Jurkat, Clone E6-1 (cell line): ENCODE data around the gene DGCR2.
"Not testable (repeated sequence)": the region's sequence is repeated elsewhere in the genome, so short reads cannot be mapped to it uniquely, and the experiment has no call there.

ENCODE experiments used
- DNase-seq: peaks from one replicate; pipeline ENCODE4 v3.0.0-alpha.2; 2011; ENCODE audit warnings: low read depth, low spot score
- H3K4me3 ChIP-seq: 2 replicates; pipeline ENCODE4 v1.5.1; 2011; ENCODE audit warnings: mild to moderate bottlenecking, low read length, control low read depth, moderate library complexity

Gene DGCR2

DNA sequence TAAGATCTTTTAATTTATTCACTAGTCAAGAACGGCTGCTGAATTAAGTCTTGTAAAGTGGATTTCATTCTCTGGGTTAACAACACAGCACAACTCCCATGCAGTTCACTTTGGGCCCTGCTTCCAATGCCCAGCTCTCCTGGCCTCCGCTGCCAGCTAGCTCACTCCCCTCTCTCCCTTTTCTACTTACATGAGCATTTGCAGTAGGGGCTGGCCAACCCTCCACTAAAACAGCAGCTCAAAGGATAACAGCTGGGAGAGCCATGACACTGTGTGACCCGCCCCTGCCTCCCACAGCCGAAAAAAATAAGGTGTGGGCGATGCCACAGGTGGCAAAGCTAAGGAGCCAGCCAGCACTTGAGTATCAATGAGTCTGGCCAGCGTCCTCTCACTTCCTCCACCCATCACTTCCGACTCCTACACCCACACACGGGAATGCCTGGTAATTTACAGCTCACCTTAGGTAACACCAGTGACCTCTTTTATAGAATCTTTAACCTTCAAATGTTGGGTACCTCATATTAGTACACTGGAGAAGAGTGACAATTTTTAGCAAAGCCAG, 56.8 kb downstream of the DGCR2 start:
- DNase-seq, result no peak
- no peak overlapping the region for H3K4me3 ChIP-seq

DNA sequence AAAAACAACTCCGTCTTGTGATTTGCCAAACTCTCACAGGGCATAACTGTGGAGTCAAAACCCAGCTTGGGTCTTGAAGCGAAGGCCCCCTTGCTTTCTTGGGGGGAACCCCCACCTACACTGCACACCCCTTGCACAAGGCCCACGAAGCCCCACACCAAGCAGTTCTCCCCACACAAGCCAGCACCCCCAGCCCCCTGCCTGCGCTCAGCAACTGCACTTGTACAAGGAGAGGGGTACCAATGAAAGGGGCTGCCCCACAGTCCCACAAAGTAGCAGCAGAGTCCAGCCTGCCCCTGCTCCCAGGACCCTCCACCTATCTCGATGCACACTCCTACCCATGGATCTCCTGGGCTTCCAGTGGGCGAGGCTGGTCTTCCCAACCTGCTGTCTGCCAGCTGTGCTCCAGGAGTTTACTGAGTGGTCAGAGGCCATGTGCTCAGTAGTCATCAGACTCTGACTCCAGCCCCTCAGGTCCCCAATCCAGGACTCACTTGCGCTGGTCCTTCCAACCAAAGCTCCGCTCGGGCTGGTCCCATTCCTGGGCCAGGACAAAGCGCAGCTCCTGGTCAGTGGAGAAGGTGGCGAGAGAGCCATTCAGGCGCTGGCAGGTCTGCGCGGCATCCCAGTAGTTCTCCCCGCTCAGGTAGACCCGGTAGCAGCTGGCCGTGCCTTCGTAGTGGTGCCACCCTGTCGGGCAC, 57.7 kb downstream of the DGCR2 start:
- no peak for DNase-seq
- no peak overlapping the region for H3K4me3 ChIP-seq

DNA sequence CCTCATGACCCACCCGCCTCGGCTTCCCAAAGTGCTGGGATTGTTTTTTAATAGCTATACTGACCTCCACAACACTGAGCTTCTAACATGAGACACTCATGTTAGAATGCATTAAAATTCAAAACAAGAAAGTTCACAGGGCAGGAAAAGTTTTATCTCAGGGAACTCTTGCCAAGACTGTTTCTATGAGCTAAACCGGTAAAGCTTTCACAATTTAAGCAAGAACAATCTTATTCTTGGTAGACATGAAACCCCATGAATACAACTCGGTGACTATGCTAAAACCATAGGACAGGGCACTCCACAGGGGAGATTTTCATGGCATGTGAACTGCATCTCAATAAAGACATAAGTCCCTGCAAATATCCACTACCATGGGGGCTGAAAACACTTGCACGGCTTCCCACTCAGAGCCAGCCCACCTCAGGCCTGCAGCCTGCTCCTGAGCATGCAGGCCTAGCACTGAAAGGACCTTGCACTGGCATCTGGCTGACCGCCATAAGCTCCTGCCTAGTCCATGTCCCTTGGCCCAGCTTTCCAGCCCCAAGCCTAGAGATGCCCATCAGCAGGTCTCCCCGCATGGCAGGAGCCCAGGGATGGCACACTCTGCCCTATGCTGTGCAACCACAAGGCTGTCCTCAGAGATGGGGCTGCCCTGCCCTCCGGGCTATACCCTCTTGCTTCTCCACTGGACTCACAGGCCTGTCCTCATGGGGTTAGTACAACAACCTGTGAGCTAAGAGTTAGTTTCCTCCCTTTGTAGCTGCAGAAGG, 58.4 kb downstream of the DGCR2 start:
- H3K4me3 ChIP-seq, result no peak overlapping the region
- DNase-seq, result no peak

DNA sequence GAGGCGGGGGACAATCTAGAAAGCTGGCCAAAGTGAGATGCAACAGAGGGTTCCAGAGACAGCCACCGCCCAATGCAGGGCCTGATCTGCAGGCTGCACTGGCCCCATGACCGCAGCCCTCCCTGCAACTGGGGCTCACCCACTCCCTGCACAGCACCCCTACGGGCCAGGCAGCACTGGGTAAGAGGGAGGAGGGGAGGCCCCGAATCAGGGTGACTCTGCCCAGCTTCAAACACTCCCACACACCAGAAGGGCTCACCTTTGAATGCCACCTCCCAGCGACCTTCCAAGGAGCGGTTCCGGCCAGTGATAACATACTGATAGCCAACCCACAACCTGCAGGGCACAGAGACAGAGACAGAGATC, 59.3 kb downstream of the DGCR2 start:
- no peak overlapping the region for H3K4me3 ChIP-seq
- DNase-seq, result no peak

DNA sequence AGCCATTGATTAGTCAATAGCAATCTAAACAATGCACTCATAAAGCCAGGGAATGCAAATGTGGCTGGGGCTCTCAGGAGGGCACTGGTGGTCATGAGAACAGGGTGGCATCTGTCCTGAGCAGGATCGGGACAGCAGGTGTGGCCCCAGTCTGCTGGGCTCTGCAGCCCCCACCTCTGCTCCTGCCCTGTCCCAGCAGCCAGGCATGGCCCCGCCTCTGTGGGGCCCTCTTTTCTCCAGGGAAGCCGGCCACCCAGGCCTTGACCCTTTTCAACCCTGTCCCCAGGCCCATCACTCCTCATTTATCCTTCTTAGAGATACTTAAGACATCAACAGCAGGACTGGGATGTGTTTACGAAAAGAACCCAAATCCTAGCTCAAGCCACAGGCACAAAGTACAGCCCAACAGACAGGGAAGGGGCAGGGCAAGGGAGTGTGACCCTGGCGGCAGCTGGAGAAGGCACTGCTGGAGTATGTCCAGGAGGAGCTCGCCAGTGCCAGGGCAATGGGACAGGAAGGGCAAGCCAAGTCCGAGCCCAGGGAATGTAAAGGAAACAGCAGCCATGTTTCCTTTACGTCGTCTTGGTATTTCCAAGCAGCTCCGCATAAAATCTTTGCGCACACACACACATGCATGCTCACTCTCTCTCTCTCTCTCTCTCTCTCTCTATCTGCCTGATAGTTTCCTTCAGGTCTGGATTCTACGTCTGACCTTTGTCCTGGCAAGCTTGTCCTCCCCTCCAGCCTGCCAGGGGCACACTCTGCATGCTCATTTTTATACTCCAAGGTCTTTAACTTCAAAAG, 59.9 kb downstream of the DGCR2 start:
- DNase-seq, result no peak

DNA sequence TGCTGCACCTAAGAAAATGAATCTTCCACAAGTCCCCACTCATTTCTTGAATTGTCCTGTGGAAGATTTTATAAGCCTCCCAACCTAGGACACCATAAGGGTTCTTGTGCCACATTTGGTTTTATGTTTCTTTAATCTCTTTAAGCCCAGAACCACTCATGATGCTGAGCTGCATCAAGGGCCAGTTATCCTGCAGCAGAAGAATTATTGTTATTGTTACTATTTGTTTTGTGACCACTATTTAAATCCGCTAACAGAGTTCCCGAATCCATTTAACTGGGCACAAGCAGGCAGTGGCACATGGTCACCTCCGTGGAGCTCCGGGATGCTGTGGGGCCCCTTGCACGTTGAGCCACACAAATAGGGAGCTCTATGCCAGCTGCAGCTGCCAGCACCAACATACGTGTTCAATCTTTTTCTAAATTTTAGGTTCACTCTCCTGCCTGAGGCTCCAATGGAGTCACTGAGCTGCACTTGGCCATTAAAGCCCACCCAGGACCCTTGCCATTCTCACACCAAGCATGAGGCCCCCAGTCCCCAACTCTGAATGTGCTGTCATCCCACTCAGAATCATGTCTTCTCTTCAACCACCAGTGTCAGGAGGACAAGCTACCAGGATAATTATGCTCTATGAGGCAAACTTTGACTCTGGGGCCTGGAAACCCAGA, 60.6 kb downstream of the DGCR2 start:
- no peak overlapping the region for H3K4me3 ChIP-seq
- no peak for DNase-seq

More for the DNA sequence above, 59.9 kb downstream of the DGCR2 start:
- no peak overlapping the region for H3K4me3 ChIP-seq

DNA sequence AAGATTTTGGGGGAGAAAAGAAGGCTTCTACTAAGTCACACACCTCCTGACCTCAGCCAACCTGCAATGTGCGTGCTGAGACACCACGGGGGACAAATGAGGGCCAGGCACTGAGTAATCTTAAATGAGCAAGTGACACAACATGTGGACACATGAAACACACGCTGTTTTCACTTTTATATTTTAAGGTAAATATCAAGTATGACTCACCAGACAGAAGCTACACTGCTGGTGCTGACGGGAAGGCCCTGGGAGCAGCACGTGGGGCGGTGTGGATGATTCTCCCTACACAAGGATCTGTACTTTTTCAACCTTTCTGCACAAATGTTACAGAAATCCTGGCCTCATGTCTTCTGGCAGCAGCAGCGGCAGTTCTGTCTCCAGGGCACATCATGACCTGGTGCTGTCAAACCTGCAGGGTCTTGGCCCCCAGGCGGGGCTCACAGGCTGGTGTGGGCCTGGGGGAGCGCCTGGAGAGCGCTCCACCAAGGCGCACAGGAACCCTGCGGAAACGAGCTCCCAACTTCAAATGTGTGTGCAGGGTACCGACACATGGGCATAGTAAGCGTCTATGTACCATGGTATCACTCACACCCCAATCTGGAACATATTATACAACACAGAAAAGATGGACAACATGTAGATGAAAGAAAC, 61.7 kb downstream of the DGCR2 start:
- DNase-seq, result no peak

DNA sequence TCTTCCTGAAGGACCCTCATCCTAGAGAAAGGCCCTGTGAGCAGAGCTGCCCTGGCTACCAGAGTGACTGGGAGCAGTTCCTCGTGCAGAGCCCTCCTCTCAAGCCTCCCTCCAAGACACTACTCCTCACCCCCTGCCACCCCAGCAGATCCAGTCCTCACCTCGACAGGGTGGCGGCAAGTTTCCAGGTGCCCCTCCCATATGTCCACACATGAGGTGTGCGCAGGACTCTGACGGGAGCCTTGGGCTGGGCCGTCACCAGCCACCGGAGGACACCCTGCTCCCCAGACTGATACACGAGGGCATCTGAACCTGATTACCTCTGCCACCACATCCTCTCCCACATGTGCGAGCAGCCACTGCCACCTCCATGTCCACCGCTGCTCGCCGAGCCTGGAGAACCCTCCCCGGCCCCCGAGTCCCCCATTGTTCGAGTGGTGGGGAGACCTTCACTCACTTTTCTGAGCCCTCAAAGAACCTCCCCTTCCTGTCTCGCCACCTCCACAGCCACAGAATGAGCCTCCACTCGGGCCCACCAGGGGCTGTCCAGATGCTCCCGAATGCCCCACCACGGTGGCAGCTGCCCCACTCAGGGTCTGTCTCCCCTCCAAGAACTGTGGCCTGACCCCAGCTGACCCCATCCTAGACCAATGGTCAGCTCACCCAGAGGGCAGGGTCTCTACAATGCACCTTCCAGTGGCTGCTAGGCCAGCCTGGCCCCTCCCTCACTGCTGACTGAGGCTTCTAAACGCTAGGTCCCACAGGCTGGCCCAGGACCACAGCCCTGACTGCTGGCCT, 62.5 kb downstream of the DGCR2 start:
- H3K4me3 ChIP-seq, result no peak overlapping the region
- DNase-seq, result no peak

More for the DNA sequence above, 61.7 kb downstream of the DGCR2 start:
- no peak overlapping the region for H3K4me3 ChIP-seq

DNA sequence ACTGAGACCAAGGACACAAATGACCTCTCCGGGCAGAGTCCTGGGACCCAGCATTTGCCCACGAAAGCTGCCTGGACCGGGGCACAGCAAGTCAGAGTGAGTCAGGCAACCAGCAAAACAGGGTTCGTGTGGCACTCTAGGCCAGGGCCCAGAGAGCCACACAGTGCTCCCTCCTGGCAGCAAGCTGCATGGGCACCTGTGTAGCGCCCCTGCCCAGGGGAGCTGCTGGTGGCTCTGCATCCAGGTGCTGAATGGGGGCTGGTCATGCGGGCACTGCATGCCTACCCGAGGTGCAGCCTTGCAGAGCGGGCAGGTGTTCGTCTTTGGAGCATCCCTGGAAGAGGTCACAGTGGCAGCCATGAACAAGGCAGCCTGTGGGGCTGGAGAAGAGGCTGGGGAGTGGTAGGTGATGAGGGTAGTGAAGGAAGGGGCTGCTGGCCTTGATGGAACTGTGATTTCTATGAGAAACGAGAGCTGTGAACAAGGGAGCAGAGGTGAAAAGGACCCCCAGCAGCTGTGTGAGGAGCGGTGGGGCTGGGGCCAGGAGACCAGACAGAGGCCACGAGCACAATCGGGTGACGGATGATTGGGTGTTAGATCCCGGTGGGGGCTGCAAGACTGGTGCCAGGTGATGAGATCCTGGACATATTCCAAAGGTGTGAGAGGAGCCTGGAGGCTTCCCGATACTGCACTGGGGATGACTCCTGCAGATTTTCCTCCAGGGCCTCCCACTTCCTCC, 63.3 kb downstream of the DGCR2 start:
- no peak overlapping the region for H3K4me3 ChIP-seq
- DNase-seq, result no peak

DNA sequence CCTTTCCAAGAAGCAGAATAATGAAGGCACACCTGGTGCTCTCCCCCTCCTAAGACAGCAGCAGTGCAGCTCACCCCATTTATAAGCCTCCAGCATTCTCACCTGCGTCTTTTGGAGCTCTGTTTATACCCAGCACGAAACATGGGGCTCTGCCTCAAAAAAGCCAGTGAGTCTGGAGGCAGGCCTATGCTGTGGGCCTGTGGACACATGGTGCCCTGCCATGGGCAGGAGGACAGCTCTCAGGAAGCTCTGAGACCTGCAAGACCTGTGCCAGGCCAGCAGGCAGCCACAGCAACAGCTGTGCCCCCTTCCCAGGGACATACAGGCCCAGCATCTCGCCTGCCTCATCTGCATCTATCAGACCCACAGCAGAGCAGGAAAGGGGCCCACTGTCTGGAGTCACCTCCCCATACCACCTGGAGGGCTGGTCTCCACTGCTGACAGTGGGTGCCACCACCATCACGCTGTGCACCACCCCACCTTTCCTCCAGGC, 64.2 kb downstream of the DGCR2 start:
- no peak overlapping the region for H3K4me3 ChIP-seq
- no peak for DNase-seq

DNA sequence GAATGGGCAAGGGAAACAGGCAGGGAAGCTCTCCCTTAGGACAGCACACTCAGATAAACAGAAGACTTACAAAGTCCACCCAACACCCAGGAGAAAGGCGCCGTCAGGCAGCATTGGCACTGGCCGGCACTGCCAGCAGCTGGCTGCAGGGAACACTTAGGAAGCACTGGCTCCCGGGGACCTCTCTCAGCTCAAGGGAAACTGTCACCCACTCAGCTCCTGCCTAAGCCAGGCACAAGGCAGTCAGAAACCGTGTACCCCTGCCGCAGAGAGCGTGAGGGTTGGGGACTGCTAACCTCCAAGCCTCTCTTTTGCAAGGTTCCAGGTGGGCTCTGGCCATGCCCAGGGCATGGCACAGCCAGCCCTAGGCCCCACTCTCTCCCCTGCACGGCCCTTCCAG, 64.7 kb downstream of the DGCR2 start:
- no peak for DNase-seq
- H3K4me3 ChIP-seq, result no peak overlapping the region

DNA sequence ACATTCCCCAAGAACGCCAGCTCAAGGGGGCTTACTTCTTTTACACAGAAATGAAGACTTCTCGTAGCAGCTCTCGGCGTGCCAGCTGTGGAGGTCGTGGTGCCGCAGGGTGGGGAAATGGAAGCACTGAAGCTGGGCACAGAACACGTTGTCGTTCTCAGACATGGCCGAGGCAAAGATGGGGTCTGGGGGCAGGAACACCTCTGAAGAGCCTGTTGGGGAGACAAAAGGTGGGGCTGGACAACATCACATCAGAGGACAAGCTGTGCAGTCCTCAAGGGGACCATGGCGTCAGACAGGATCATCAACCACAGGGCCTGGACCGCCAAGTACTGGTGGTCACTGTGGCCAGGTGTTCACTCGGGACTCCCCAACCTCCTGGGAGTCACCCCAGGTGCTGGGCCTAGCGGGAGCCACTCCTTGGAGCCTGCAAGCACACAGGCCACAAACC, 65.2 kb downstream of the DGCR2 start:
- no peak overlapping the region for H3K4me3 ChIP-seq

DNA sequence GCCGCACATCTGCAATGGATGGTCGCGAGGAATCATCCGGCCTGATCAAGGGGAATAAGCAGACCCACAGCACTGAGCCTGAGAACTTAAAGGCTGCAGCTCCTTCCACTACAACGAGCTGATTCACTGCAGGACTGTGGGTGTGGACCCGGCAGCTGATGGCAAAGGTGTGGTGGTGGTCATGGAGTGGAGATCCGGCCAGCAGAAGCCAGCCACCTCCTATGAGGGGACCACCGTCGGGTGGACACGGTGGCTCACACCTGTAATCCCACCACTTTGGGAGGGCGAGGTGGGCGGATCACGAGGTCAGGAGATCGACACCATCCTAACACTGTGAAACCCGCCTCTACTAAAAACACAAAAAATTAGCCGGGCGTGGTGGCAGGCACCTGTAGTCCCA, 66.4 kb downstream of the DGCR2 start:
- H3K4me3 ChIP-seq, result no peak overlapping the region
- no peak for DNase-seq

More for the DNA sequence above, 65.2 kb downstream of the DGCR2 start:
- DNase-seq, result no peak

DNA sequence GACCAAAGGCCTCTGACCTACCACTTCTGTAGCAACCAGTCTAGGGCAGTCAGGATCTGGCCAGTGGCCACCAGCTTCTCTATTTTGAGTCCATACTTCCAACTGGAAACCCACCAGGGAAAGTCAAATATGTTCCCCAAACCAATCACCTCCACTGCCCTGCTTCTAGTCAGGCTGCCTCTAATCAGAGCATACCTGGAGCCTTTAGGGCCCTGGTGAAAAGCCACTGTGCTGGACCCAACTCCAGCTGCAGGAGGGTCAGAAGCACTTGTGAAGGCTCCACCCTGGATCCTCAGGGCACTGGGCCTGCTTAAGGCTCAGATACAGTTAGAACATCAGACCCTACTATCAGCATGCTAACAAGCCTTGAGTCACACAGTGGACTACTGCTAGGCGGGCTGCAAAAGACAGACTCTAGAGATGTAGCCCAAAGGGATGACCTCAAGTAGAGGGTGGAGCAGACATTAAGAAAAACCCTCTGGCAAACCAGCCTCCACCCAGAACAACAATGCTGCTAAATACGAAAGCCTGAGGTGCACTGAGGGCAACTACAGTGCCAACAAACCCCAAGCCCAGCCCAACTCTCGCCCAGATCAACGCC, 69.2 kb downstream of the DGCR2 start:
- no peak for DNase-seq
- H3K4me3 ChIP-seq, result no peak overlapping the region

DNA sequence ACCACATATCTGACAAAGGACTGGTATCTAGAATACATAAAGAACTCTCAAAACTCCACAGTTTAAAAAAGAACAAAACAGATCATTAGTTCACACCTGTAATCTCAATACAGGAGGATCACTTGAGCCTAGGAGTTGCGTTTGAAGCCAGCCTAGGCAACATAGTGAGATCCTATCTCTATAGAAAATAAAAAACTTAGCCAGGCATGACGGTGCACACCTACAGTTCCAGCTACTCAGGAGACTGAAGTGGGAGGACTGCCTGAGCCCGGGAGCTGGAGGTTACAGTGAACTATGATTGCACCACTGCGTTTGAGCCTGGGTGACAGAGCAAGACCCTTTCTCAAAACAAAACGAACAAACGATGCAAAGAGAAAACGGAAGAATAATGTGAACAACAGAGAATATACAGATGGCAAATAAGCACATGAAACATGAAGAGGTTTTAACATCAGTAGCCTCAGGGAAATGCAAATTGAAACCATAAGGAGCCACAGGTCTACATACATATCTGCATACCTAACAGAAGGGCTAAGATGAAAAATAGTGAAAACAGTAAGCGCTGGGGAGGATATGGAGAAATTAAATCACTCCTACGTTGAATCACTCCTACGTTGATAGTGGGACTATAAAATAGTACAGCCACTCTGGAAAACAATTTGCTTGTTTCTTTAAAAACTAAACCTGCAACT, 70.7 kb downstream of the DGCR2 start:
- no peak for DNase-seq
- no peak overlapping the region for H3K4me3 ChIP-seq

DNA sequence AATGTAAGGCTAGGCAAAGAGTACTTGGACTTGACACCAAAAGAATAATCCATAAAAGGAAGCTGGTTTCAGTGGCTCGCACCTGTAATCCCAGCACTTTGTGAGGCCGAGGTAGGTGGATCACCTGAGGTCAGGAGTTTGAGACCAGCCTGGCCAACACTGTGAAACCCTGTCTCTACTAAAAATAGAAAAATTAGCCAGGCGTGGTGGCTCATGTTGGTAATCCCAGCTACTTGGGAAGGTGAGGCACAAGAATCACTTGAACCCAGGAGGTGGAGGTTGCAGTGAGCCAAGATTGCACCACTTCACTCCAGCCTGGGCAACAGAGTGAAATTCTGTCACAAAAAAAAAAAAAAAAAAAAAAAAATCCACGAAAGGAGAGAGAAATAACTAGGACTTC, 71.4 kb downstream of the DGCR2 start:
- DNase-seq, H3K4me3 ChIP-seq: not testable (repeated sequence)
